ENCODE data around the gene BRSK2. TPM values are rescaled to one million over a fixed set of nuclear protein-coding genes. Genes with fewer than 3 reads are reported as not detected.
A peak's percentile ranks its signal among the peaks of the same experiment; 100 is the strongest.

BRSK2 gene
- total RNA-seq, 4 donors from 2014 or later, result 0.35 to 6.4 (median 0.40) TPM; not detected in 1

GRCh38 chr11:1487091-1487850 is 97.5 kb downstream of the BRSK2 start:
- Histone ChIP-seq H3K4me3 (no peak overlapping the region), H3K36me3 (no peaks in the 10 kb centered on the region), H3K27me3 (no peaks in the 10 kb centered on the region), H3K27ac (peak overlapping the region in 2 of 4 donors; percentile 17 to 79), H3K9me3 (no peaks in the 10 kb centered on the region), H3K4me1 (peaks cover 8 to 52% (median 35%) of the 10 kb centered on the region in 4 donors)
- DNase-seq, result peak in 1 of 3 donors; percentile 42
- TF ChIP-seq POLR2A (IDR thresholded peaks at IDR 0.05), result no peak
- no peak for TF ChIP-seq CTCF (IDR thresholded peaks at IDR 0.05)

DNA sequence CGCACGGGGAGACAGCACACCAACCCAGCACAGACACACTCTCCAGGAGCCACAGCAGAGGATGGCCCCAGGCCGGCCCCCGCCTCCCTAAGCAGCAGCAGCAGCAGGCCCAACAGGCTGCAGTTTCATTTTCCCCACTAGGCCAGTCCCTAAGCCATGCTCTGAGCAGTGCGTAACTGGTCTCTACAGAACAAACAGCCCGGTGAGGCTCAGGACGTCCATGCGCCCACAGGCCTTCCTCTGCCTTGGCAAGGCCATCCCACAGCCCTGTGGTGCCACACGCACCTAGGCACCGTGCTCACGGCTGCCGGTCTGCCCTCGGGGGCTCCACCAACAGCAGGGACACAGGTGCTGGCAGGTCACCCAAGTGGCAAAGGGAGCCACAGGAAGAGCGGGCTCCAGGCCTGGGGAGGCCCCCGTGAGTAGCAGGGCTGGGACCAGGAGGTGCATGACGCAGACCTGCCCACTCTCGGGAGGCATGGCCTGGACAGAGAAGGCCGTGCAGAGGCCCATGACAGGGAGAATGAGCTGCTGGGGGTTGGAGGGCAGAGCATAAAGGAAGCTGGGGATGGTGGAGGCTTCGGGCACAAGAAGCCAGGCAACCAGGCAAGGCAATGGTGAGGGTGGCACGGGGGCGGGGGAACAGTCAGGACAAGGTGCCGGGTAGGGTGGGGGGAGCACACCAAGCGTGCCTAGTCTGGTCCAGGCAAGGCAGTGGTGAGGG is 98.3 kb downstream of the BRSK2 start:
- Histone ChIP-seq H3K36me3 (no peaks in the 10 kb centered on the region), H3K4me1 (peaks cover 8 to 52% (median 35%) of the 10 kb centered on the region in 4 donors), H3K4me3 (no peak overlapping the region), H3K27me3 (no peaks in the 10 kb centered on the region), H3K27ac (peak overlapping the region in 2 of 4 donors; percentile 35 to 79), H3K9me3 (no peaks in the 10 kb centered on the region)
- peak in 1 of 3 donors; percentile 41 for DNase-seq
- TF ChIP-seq POLR2A (IDR thresholded peaks at IDR 0.05), result no peak
- no peak for TF ChIP-seq CTCF (IDR thresholded peaks at IDR 0.05)

DNA sequence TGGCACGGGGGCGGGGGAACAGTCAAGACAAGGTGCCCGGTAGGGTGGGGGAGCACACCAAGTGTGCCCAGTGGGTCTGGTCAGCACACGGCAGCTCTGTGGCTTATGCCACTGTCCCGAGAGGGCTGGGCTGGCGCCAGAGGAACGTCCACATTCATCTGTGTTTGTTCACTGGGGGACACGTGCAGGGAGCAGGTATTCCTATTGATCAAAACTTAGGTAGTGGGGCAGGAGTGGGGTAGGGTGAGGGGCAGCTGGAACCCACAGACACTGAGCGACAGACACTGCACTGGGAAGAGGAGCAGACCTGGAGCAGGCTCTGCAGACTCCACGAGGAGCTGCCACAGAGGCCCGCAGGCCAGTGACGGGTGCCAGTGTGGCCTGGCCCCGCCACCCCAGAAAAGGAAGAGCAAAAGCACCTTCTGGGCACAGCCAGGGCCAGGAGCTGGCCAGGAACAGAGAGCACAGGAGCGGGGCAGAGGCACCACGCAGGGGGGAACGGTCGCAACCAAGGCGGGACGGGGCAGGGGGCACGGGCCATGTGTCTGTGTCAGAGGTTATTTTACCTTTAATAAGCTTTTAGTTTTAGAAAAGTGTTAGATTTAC is 98.9 kb downstream of the BRSK2 start:
- H3K27ac ChIP-seq, result peak overlapping the region in 2 of 4 donors; percentile 35 to 79
- H3K4me1 ChIP-seq, result peaks cover 8 to 48% (median 35%) of the 10 kb centered on the region in 4 donors
- no peaks in the 10 kb centered on the region for H3K9me3 ChIP-seq
- H3K36me3 ChIP-seq, result no peaks in the 10 kb centered on the region
- H3K27me3 ChIP-seq, result no peaks in the 10 kb centered on the region
- no peak overlapping the region for H3K4me3 ChIP-seq
- no peak for DNase-seq
- no peak for TF ChIP-seq POLR2A (IDR thresholded peaks at IDR 0.05)
- no peak for TF ChIP-seq CTCF (IDR thresholded peaks at IDR 0.05)

DNA sequence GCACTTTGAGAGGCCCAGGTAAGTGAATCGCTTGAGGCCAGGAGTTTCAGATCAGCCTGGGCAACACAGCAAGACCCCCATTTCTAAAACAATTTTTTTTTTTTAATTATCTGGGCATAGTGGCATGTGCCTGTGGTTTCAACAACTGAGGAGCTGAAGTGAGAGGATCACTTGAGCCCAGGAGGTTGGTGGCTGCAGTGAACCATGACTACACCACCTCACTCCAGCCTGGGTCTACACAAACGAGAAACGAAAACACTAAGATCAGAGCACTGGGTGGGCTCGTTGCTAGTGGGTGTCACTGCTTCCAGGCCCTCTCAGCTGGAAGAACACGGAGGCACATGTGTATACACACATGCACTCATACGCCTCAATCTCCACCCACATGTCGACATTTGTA is 100.9 kb downstream of the BRSK2 start:
- Histone ChIP-seq H3K4me1 (peaks cover 8 to 40% (median 32%) of the 10 kb centered on the region in 4 donors), H3K27me3 (no peaks in the 10 kb centered on the region)
- TF ChIP-seq CTCF (IDR thresholded peaks at IDR 0.05) (no peak), POLR2A (IDR thresholded peaks at IDR 0.05) (no peak)

GRCh38 chr11:1491379-1491778 is 101.6 kb downstream of the BRSK2 start:
- Histone ChIP-seq H3K27me3 (no peaks in the 10 kb centered on the region), H3K27ac (no peak overlapping the region), H3K4me3 (no peak overlapping the region), H3K9me3 (no peaks in the 10 kb centered on the region), H3K36me3 (no peaks in the 10 kb centered on the region), H3K4me1 (peaks cover 6 to 33% (median 25%) of the 10 kb centered on the region in 4 donors)
- TF ChIP-seq CTCF (IDR thresholded peaks at IDR 0.05), result no peak
- no peak for TF ChIP-seq POLR2A (IDR thresholded peaks at IDR 0.05)
- DNase-seq, result no peak

More for the DNA sequence above, 100.9 kb downstream of the BRSK2 start:
- Histone ChIP-seq H3K4me3 (no peak overlapping the region), H3K27ac (no peak overlapping the region), H3K36me3 (no peaks in the 10 kb centered on the region), H3K9me3 (no peaks in the 10 kb centered on the region)
- DNase-seq, result no peak

Data from Peyer's patch (tissue), 4 donors.